GM10266 (cell line): ENCODE data around the gene ARL15.

ENCODE experiments used
- DNase-seq: peaks from one replicate; pipeline ENCODE4 v3.0.0; 2012; ENCODE audit errors: extremely low spot score
- TF ChIP-seq, protein P1 (sequence below): IDR thresholded peaks from 2 replicates; pipeline ENCODE4 v1.5.1; 2012; ENCODE audit warnings: mild to moderate bottlenecking, low read depth; ENCODE audit not compliant: control insufficient read depth, insufficient read depth; ENCODE audit errors: missing control alignments

The ARL15 gene

DNA sequence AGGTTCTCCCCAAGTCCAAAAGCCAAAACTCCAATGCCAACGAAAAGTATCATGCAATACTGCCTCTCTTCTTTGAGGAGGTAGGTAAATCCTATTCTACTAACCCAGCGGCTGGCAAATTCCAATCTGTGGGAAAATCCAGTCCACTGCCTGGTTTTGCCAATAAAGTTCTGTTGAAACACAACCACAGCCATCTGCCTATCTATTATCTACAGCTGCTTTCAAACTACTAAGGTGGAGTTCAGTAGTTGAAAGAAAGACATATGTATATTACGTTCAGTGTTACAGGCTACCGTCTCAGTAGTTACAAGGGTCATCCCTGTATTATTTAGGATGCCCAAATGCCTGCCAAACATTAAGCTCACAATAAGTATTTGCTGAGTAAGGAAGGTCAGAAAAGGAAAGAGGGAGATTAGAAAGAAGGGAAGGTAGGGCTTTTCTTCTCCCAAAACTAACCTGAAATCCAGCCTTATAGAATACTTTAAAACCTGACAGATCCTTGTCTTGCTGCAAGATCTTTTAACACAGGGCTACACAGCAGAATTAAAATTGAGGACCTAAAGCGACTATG, 16.2 kb downstream of the ARL15 start:
- DNase-seq, result no peak
- TF ChIP-seq, protein P1, sequence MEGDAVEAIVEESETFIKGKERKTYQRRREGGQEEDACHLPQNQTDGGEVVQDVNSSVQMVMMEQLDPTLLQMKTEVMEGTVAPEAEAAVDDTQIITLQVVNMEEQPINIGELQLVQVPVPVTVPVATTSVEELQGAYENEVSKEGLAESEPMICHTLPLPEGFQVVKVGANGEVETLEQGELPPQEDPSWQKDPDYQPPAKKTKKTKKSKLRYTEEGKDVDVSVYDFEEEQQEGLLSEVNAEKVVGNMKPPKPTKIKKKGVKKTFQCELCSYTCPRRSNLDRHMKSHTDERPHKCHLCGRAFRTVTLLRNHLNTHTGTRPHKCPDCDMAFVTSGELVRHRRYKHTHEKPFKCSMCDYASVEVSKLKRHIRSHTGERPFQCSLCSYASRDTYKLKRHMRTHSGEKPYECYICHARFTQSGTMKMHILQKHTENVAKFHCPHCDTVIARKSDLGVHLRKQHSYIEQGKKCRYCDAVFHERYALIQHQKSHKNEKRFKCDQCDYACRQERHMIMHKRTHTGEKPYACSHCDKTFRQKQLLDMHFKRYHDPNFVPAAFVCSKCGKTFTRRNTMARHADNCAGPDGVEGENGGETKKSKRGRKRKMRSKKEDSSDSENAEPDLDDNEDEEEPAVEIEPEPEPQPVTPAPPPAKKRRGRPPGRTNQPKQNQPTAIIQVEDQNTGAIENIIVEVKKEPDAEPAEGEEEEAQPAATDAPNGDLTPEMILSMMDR, result no peak

DNA sequence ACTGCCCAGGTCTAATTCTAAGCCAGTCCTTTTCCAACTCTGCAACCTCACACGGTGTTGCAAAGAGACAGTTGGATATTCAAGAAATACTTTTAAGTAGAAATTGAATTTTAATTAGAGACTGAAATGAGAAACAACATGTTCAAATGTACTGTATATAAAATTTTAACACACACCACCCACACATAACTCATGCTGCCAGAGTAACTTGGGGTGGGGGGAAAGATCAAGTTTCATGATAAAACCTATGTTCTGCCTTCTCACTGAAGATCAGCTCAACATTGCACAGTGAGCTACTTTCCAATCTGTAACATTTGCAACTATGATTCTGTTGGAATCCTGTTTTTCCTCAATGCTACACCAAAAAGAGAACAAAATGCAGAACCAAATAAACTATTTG, 17.5 kb downstream of the ARL15 start:
- DNase-seq, result no peak
- TF ChIP-seq, protein P1, result no peak

DNA sequence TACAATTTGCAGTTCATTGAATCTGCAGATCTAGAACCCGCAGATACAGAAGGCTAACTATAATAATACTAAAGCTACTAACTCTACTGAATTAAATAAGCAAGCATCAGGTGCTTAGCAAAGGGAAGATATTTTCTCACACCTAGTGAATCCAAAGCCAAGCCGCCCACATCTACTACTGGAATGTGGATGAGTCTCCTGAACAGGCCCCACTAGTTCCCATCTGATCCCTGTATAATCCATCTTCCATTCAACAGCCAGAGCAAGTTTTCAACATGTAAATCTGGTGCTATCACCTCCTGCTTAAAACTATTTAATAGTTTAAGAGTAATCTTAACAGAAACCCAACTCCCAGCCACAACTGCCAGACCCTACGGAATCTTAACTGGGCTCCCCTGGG, 18.9 kb downstream of the ARL15 start:
- DNase-seq, result no peak
- TF ChIP-seq, protein P1, result no peak

DNA sequence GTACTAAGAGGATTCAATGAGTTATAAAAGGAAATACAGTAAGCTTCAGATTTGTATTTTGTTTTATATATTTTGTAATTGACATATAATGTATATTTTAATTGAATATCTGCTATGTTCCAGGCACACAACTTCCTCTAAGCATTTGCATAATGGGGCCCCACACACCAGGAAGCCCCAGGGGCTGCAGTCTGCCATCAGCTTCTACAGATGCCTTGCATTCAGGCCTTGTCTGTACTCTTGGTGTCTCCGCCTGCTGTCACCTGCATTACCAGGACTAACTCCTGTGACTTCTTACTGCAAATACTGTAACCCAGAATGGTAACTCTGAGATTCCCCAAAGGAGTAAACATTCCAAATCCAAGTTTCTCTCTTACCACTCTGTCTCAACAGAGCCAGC, 20.6 kb downstream of the ARL15 start:
- TF ChIP-seq, protein P1, result no peak
- no peak for DNase-seq

DNA sequence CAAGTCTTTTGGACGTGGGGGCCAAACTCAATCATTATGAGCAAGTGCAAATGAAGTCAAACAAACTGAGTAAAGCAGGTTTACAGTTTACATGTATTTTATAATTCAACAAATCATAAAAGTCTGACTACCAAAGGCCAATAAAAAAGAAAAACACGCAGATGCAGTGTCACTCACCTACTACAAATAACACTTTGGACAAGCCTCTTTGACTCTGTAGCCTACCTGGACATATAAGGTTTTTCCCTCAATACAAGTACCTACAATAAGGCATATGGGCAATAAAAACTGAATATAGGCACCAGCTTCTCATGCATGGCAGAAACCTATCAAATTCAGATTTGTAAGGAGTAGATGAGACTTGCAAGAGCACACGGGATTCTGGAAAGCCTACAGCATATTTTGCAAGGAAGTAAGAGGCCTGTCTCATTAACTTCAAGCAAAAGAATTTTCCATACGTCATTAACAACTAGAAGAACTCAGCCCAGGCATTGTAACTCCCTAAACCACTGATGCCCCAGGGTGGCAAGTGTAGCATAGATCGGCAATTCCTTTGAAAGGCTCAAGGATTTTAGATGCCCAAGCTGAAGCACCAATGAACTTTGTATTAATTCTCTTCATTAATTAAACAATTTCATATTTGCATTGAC, 21.7 kb downstream of the ARL15 start:
- no peak for DNase-seq
- TF ChIP-seq, protein P1, result no peak

DNA sequence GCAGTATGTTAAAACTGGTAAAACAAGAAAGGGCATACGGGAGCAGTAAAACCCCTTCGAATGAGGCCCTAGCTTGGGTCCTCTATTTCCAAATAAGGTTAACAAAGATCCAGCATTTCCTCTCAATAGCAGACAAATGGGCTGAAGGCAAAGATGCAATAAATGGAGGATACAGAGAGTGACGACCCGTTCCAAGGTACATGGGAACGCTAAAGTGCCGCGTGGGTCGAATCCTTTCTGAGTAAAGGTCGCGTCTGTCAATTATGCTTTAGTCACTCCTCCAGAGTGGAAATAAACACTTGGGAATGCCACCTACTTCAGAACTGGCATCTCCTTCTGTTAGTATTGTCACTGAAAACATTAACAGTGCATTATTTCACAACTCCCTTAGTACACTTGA, 24.7 kb downstream of the ARL15 start:
- no peak for DNase-seq
- TF ChIP-seq, protein P1, result no peak

DNA sequence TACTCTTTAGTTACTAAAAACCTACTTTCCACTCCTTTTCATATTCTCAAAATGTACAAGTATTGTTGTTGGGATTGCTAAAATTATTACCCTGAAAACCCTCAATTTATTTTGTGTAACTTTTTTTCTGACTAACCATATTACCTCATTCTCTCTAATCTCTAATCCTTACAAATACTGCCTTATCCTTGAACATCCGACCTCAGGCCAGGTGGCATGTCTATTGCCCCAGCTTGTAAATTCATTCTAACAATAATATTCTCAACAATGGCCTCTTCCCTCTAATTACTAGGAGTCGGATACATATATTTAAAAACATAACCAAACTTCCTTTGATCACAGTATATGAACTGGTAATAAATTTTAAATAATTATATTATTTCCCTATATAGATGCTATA, 25.8 kb downstream of the ARL15 start:
- TF ChIP-seq, protein P1, result no peak

More for the DNA sequence above, 25.8 kb downstream of the ARL15 start:
- no peak for DNase-seq
